ENCODE results near the gene DENND5A. TPM values are rescaled to one million over a fixed set of nuclear protein-coding genes. Genes with fewer than 3 reads are reported as not detected.

DENND5A gene
- total and polyA plus RNA-seq, 2 donors (not counting 1 experiment from before 2014, with no cell fraction given): 41.3 to 66.5 TPM

- Histone ChIP-seq H3K27me3 (replicated peaks in 1 of 4; ENCODE audit: control extremely low read depth in 1 of 4, control insufficient read depth in 3 of 4, insufficient read depth in 4 of 4, low read length in 3 of 4) (no peaks in the 10 kb centered on the region), H3K36me3 (replicated peaks in 1 of 2; ENCODE audit: control extremely low read depth in 1 of 2, control insufficient read depth in 1 of 2, extremely low read depth in 1 of 2, insufficient read depth in 2 of 2, low read length in 1 of 2) (peaks cover 3 to 77% of the 10 kb centered on the region in 2 experiments), H4K20me1 (ENCODE audit: control insufficient read depth, insufficient read depth, low read length, poor library complexity, severe bottlenecking) (no peaks in the 10 kb centered on the region), H3K4me1 (ENCODE audit: control insufficient read depth in 2 of 2, insufficient read depth in 2 of 2, low read length in 2 of 2) (no peaks in the 10 kb centered on the region), H2AFZ (ENCODE audit: insufficient read depth, low read depth, low read length, poor library complexity, severe bottlenecking) (no peak overlapping the region), H3K9ac (ENCODE audit: low read length) (no peak overlapping the region), H3K9me3 (ENCODE audit: control extremely low read depth in 1 of 3, control insufficient read depth in 2 of 3, insufficient read depth in 1 of 3, low read length in 2 of 3) (no peaks in the 10 kb centered on the region), H3K79me2 (ENCODE audit: control insufficient read depth, insufficient read depth, low read length) (no peaks in the 10 kb centered on the region), H3K4me2 (replicated peaks; ENCODE audit: low read depth, low read length, poor library complexity, severe bottlenecking) (no peak overlapping the region), H3K27ac (ENCODE audit: low read length in 2 of 2) (no peak overlapping the region), H3K4me3 (ENCODE audit: control extremely low read depth in 1 of 5, extremely low read depth in 1 of 5, insufficient read depth in 1 of 5, low read depth in 2 of 5, low read length in 4 of 5) (no peak overlapping the region)
- ChIA-PET CTCF (interaction anchor here (0.6 to 1.1 kb wide), 2 partner anchors 10 to 20 kb away, joined by 3 to 4 read pairs; no protein-coding TSS in a partner anchor), POLR2A (no interaction called here)
- H3K4me1 Mint-ChIP-seq: no peaks in the 10 kb centered on the region
- TF ChIP-seq EZH2 (IDR thresholded peaks at IDR 0.05; ENCODE audit: borderline replicate concordance, insufficient read depth, low read depth, low read length, poor library complexity, severe bottlenecking) (no peak), CTCF (IDR thresholded peaks at IDR 0.05) (no peak)
- 100% methylated on average over 1 of the region's 2 CpGs for WGBS (ENCODE audit: insufficient coverage)
- DNase-seq: no peak
- intact Hi-C loops (cut with micrococcal nuclease): no loop called here
- H3K4me3 Mint-ChIP-seq: no peak overlapping the region
- no peaks in the 10 kb centered on the region for H3K27me3 Mint-ChIP-seq
- H3K27ac Mint-ChIP-seq: no peak overlapping the region
- ATAC-seq (ENCODE audit: low read depth): no peak
- no peaks in the 10 kb centered on the region for H3K9me3 Mint-ChIP-seq (ENCODE audit: insufficient read depth)
Measured at GRCh38 chr11:9148035-9148434, 117.1 kb downstream of the DENND5A start.

DNA sequence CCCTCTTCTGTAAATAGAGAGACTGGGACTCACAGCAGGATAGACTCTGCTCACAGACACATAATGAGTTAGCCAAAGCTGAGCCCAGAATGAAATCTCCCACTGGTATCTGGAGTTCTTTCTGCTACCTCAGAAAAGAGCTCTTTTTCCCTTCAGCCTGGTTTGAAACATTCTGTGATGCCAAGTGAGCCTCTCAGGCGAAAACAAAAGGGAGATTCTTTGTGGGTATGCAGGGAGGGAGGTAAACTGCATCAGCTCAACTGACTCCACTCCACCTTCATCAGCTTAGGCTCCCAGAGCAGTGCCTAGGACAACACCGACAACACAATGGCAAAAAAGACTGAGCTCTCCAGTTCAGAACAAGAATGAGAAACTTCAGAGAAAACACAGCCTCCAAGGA is 118.7 kb downstream of the DENND5A start:
- no peak overlapping the region for H2AFZ ChIP-seq (ENCODE audit: insufficient read depth, low read depth, low read length, poor library complexity, severe bottlenecking)
- H3K36me3 ChIP-seq (replicated peaks in 1 of 2; ENCODE audit: control extremely low read depth in 1 of 2, control insufficient read depth in 1 of 2, extremely low read depth in 1 of 2, insufficient read depth in 2 of 2, low read length in 1 of 2): peaks cover 3 to 78% of the 10 kb centered on the region in 2 experiments
- 100% methylated on average over 1 of the region's 2 CpGs for WGBS (ENCODE audit: insufficient coverage)
- ATAC-seq (ENCODE audit: low read depth): no peak
- TF ChIP-seq CTCF (IDR thresholded peaks at IDR 0.05) (no peak), EZH2 (IDR thresholded peaks at IDR 0.05; ENCODE audit: borderline replicate concordance, insufficient read depth, low read depth, low read length, poor library complexity, severe bottlenecking) (no peak)
- Mint-ChIP-seq H3K27me3 (no peaks in the 10 kb centered on the region), H3K4me3 (no peak overlapping the region), H3K27ac (no peak overlapping the region), H3K4me1 (no peaks in the 10 kb centered on the region), H3K9me3 (ENCODE audit: insufficient read depth) (no peaks in the 10 kb centered on the region)
- no peaks in the 10 kb centered on the region for H3K9me3 ChIP-seq (ENCODE audit: control extremely low read depth in 1 of 3, control insufficient read depth in 2 of 3, insufficient read depth in 1 of 3, low read length in 2 of 3)
- ChIA-PET POLR2A (no interaction called here), CTCF (interaction anchor here (0.6 kb wide), 1 partner anchor 1066 kb away, joined by 4 read pairs; no protein-coding TSS in a partner anchor)
- no peaks in the 10 kb centered on the region for H3K4me1 ChIP-seq (ENCODE audit: control insufficient read depth in 2 of 2, insufficient read depth in 2 of 2, low read length in 2 of 2)
- no peak overlapping the region for H3K9ac ChIP-seq (ENCODE audit: low read length)
- H3K27ac ChIP-seq (ENCODE audit: low read length in 2 of 2): no peak overlapping the region
- no peaks in the 10 kb centered on the region for H3K79me2 ChIP-seq (ENCODE audit: control insufficient read depth, insufficient read depth, low read length)
- H4K20me1 ChIP-seq (ENCODE audit: control insufficient read depth, insufficient read depth, low read length, poor library complexity, severe bottlenecking): no peaks in the 10 kb centered on the region
- no peak overlapping the region for H3K4me3 ChIP-seq (ENCODE audit: control extremely low read depth in 1 of 5, extremely low read depth in 1 of 5, insufficient read depth in 1 of 5, low read depth in 2 of 5, low read length in 4 of 5)
- no peaks in the 10 kb centered on the region for H3K27me3 ChIP-seq (replicated peaks in 1 of 4; ENCODE audit: control extremely low read depth in 1 of 4, control insufficient read depth in 3 of 4, insufficient read depth in 4 of 4, low read length in 3 of 4)
- no peak overlapping the region for H3K4me2 ChIP-seq (replicated peaks; ENCODE audit: low read depth, low read length, poor library complexity, severe bottlenecking)
- intact Hi-C loops (cut with micrococcal nuclease): no loop called here
- DNase-seq: no peak
